ENCODE data around the gene TMC1.

GRCh38 chr9:72627956-72628540, 106.6 kb downstream of the TMC1 start:
- TF ChIP-seq, protein P1, sequence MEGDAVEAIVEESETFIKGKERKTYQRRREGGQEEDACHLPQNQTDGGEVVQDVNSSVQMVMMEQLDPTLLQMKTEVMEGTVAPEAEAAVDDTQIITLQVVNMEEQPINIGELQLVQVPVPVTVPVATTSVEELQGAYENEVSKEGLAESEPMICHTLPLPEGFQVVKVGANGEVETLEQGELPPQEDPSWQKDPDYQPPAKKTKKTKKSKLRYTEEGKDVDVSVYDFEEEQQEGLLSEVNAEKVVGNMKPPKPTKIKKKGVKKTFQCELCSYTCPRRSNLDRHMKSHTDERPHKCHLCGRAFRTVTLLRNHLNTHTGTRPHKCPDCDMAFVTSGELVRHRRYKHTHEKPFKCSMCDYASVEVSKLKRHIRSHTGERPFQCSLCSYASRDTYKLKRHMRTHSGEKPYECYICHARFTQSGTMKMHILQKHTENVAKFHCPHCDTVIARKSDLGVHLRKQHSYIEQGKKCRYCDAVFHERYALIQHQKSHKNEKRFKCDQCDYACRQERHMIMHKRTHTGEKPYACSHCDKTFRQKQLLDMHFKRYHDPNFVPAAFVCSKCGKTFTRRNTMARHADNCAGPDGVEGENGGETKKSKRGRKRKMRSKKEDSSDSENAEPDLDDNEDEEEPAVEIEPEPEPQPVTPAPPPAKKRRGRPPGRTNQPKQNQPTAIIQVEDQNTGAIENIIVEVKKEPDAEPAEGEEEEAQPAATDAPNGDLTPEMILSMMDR (IDR thresholded peaks at IDR 0.05): no peak
- TF ChIP-seq BHLHE40 (IDR thresholded peaks at IDR 0.05; ENCODE audit: low read depth, low read length) (no peak), MAX (IDR thresholded peaks at IDR 0.05) (no peak), POLR2A (IDR thresholded peaks at IDR 0.05; ENCODE audit: low read length) (no peak)

Measured in A549 (cell line).